Esophagus (tissue), 2 donors: ENCODE results near the gene DNM1. TPM values are rescaled to one million over a fixed set of nuclear protein-coding genes. Genes with fewer than 3 reads are reported as not detected.

ENCODE experiments used
- H3K27ac ChIP-seq, 2 donors: one replicate each; pipeline ENCODE4 v1.5.1; 2013; ENCODE audit warnings: low read depth in 2 of 2, mild to moderate bottlenecking in 2 of 2, inconsistent platforms in 1 of 2, low read length in 1 of 2, moderate library complexity in 1 of 2
- H3K27me3 ChIP-seq, 2 donors: one replicate each; pipeline ENCODE4 v1.6.1; 2013; ENCODE audit warnings: low read length in 2 of 2, control low read depth in 1 of 2, mild to moderate bottlenecking in 1 of 2; ENCODE audit not compliant: insufficient read depth in 2 of 2, control insufficient read depth in 1 of 2
- H3K36me3 ChIP-seq, 2 donors: one replicate each; pipeline ENCODE4 v1.6.1; 2013; ENCODE audit warnings: low read length in 1 of 2; ENCODE audit not compliant: control insufficient read depth in 2 of 2, insufficient read depth in 2 of 2
- H3K4me1 ChIP-seq, 2 donors: one replicate each; pipeline ENCODE4 v1.6.1; 2013; ENCODE audit warnings: low read length in 1 of 2; ENCODE audit not compliant: control insufficient read depth in 2 of 2, insufficient read depth in 2 of 2
- H3K4me3 ChIP-seq, 2 donors: one replicate each; pipeline ENCODE4 v1.5.1; 2013; ENCODE audit warnings: low read length in 2 of 2, mild to moderate bottlenecking in 2 of 2, low read depth in 1 of 2, moderate library complexity in 1 of 2
- H3K9me3 ChIP-seq, 2 donors: one replicate each; pipeline ENCODE4 v1.6.1; 2013; ENCODE audit warnings: mild to moderate bottlenecking in 2 of 2, low read depth in 1 of 2, low read length in 1 of 2, moderate library complexity in 1 of 2; ENCODE audit not compliant: control insufficient read depth in 2 of 2, insufficient read depth in 1 of 2
- WGBS, 2 donors: extraction: QIAGEN DNeasy Blood & Tissue Kit; methylation state at CpG; one replicate each; pipeline ENCODE4 v1.1.7; 2013; 5-methylcytosine and 5-hydroxymethylcytosine counted together
- polyA plus RNA-seq, 2 donors: library from polyadenylated mRNA; stranded (reverse); fragments of 200-250 nt; gene quantifications; one replicate each; pipeline ENCODE4 v1.2.3, GENCODE V29; 2013
- donor health status: healthy with polysubstance abuse.
- donor health status: Bipolar disorder and iron deficiency.

DNM1 gene
- polyA plus RNA-seq, 2 donors = 2.4 to 4.6 TPM

GRCh38 chr9:128254855-128255759, 51.9 kb downstream of the DNM1 start:
- peaks cover 3 to 21% of the 10 kb centered on the region in 2 donors for H3K4me1 ChIP-seq
- H3K36me3 ChIP-seq = peaks cover 26 to 35% of the 10 kb centered on the region in 2 donors
- H3K4me3 ChIP-seq = no peak overlapping the region
- H3K27me3 ChIP-seq = no peaks in the 10 kb centered on the region
- WGBS, 2 donors = 62 to 65% methylated on average over 18 of the region's 18 CpGs
- H3K27ac ChIP-seq = no peak overlapping the region
- H3K9me3 ChIP-seq = no peaks in the 10 kb centered on the region

- Histone ChIP-seq H3K36me3 (peaks cover 32 to 51% of the 10 kb centered on the region in 2 donors), H3K27ac (no peak overlapping the region), H3K9me3 (no peaks in the 10 kb centered on the region), H3K27me3 (no peaks in the 10 kb centered on the region), H3K4me1 (peaks cover 0 to 12% of the 10 kb centered on the region in 2 donors), H3K4me3 (no peak overlapping the region)
- WGBS, 2 donors = 83 to 88% methylated on average over 22 to 23 of the region's 23 CpGs
Measured at GRCh38 chr9:128257086-128257825, 54.1 kb downstream of the DNM1 start.

GRCh38 chr9:128257907-128258306, 54.7 kb downstream of the DNM1 start:
- H3K36me3 ChIP-seq = peaks cover 37 to 56% of the 10 kb centered on the region in 2 donors
- H3K4me1 ChIP-seq = peaks cover 0 to 8% of the 10 kb centered on the region in 2 donors
- no peak overlapping the region for H3K4me3 ChIP-seq
- no peaks in the 10 kb centered on the region for H3K27me3 ChIP-seq
- WGBS, 2 donors = 89 to 92% methylated on average over 11 of the region's 11 CpGs
- no peak overlapping the region for H3K27ac ChIP-seq
- H3K9me3 ChIP-seq = no peaks in the 10 kb centered on the region

DNA sequence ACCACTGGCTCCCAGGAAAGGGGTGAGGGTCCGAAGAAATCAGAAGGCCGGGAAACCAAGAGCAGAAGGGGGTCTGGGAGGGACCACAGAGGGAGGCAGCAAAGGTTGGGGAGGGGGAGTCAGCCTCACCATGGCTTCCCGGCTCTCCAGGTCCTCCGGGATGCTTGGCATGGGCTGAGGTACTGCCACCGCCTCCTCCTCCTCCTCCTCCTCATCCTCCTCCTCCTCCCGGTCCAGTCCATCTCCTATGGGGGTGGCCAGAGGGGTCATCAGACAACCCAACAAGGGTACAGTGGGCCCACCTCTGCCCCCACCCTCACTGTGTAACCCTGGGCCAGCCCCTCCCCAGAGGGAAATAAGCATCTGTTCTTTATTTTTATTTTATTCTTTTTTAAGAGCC, 55.1 kb downstream of the DNM1 start:
- 88 to 90% methylated on average over 5 to 6 of the region's 6 CpGs for WGBS, 2 donors
- Histone ChIP-seq H3K4me3 (no peak overlapping the region), H3K27me3 (no peaks in the 10 kb centered on the region), H3K36me3 (peaks cover 37 to 57% of the 10 kb centered on the region in 2 donors), H3K27ac (no peak overlapping the region), H3K4me1 (peaks cover 0 to 4% of the 10 kb centered on the region in 2 donors), H3K9me3 (no peaks in the 10 kb centered on the region)

- H3K27me3 ChIP-seq = no peaks in the 10 kb centered on the region
- no peak overlapping the region for H3K27ac ChIP-seq
- 77 to 89% methylated on average over 9 of the region's 9 CpGs for WGBS, 2 donors
- H3K9me3 ChIP-seq = no peaks in the 10 kb centered on the region
- H3K36me3 ChIP-seq = peaks cover 37 to 57% of the 10 kb centered on the region in 2 donors
- no peaks in the 10 kb centered on the region for H3K4me1 ChIP-seq
- no peak overlapping the region for H3K4me3 ChIP-seq
Measured at GRCh38 chr9:128259156-128259555, 56.0 kb downstream of the DNM1 start.

- Histone ChIP-seq H3K36me3 (peaks cover 37 to 62% of the 10 kb centered on the region in 2 donors), H3K27me3 (no peaks in the 10 kb centered on the region), H3K4me3 (no peak overlapping the region), H3K27ac (no peak overlapping the region), H3K9me3 (no peaks in the 10 kb centered on the region), H3K4me1 (no peaks in the 10 kb centered on the region)
- 93 to 94% methylated on average over 17 of the region's 17 CpGs for WGBS, 2 donors
Measured at GRCh38 chr9:128260340-128260739, 57.2 kb downstream of the DNM1 start.

DNA sequence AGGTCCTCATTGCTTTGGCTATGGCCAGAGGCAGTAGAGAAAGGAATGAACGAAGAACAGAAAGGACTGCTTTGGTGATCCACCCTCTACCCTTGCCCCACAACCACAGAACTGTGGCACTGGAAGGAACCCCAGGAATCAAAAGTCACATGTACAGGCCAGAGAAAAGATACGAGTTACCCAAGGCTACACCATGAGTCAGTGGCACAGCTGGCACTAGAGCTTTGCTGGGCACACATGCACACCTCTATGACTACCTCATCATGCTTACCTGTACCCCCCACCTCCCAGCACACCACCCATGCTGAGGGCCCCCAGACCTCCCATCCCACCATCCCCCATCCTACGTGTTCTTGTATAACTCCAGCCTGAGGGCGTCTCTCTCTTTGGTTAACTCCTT, 59.5 kb downstream of the DNM1 start:
- Histone ChIP-seq H3K4me3 (no peak overlapping the region), H3K27ac (no peak overlapping the region), H3K36me3 (peaks cover 28 to 60% of the 10 kb centered on the region in 2 donors), H3K27me3 (no peaks in the 10 kb centered on the region), H3K9me3 (no peaks in the 10 kb centered on the region), H3K4me1 (no peaks in the 10 kb centered on the region)
- 73 to 75% methylated on average over 4 of the region's 4 CpGs for WGBS, 2 donors

DNA sequence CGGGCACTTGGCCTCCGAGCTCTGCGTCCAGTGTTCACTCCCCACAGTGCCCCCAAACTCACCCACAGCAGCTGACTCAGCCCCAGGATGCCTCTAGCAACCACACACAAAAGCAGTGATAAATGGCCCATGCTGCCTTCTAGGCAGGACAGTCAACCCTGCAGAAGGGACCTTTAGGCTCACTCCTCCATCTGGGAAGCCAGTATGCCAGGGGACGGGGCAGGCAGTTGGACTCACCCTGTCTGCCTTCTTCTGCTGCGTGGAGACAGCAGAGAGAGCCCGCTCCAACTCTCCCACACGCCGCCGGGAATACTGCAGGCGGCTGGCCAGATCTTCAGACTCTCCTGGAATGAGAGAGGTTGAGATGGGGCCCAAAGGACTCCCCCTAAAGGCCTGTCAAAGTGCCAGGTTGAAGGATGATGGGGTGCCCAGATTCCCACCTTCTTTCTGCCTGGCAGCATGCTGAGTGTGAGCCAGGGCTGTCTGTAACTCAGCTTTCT, 62.2 kb downstream of the DNM1 start:
- no peak overlapping the region for H3K27ac ChIP-seq
- H3K4me3 ChIP-seq = no peak overlapping the region
- H3K36me3 ChIP-seq = peaks cover 11 to 45% of the 10 kb centered on the region in 2 donors
- no peaks in the 10 kb centered on the region for H3K27me3 ChIP-seq
- whole genome bisulfite sequencing, 2 donors = 89 to 95% methylated on average over 10 of the region's 10 CpGs
- H3K4me1 ChIP-seq = peaks cover 0 to 9% of the 10 kb centered on the region in 2 donors
- H3K9me3 ChIP-seq = no peaks in the 10 kb centered on the region

- 91 to 92% methylated on average over 15 of the region's 15 CpGs for WGBS, 2 donors
- no peak overlapping the region for H3K27ac ChIP-seq
- H3K4me1 ChIP-seq = peaks cover 0 to 9% of the 10 kb centered on the region in 2 donors
- H3K4me3 ChIP-seq = no peak overlapping the region
- H3K9me3 ChIP-seq = no peaks in the 10 kb centered on the region
- no peaks in the 10 kb centered on the region for H3K27me3 ChIP-seq
- peaks cover 6 to 36% of the 10 kb centered on the region in 2 donors for H3K36me3 ChIP-seq
Measured at GRCh38 chr9:128266868-128267590, 63.9 kb downstream of the DNM1 start.
